ENCODE measurements around the gene FZR1.

DNA sequence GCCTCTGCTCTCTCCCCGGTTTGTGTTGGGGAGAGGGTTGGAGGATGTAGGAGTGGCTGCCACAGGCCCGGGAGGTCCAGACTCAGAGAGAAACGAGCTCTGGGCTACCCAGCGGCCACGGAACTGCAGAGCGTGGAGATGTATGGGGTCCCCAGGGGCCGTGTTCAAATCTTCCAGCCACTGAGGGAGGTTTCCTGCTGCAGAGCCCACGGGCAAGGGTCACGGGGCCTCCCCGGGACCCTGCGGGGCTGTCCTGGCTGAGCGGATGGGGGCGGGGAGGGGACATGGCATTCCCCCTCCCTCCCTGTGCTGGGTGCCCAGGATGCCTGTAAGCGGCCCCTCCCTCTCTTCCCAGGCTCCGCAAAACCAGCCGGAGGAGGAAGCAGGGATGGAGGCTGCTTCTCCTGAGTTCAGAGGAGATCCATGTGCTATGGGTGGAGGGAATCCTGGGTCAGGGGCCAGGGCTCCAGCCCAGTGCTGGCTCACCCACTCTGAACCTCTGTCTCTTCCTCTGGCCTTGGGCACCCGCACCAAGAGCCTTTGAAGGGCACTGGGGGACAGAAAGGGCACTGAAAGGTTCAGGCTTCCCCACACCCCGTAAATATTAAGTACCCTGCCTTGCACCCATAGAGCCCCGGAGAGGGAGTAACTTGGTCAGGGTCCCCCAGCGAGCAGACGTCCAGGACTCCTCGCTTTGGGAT, 48.4 kb upstream of the FZR1 start:
- TF ChIP-seq TCF7 (IDR thresholded peaks at IDR 0.05; ENCODE audit: low read depth) (no peak), POLR2AphosphoS5 (IDR thresholded peaks at IDR 0.05; ENCODE audit: low read depth, low read length) (no peak), CREB1 (IDR thresholded peaks at IDR 0.05) (no peak), CREB1 (CRISPR knock-in tag; IDR thresholded peaks at IDR 0.05) (no peak), ETS1 (CRISPR knock-in tag; IDR thresholded peaks at IDR 0.05) (no peak)

Data from HepG2 (cell line).